ENCODE results near the gene ASCL2. TPM values are rescaled to one million over a fixed set of nuclear protein-coding genes. Genes with fewer than 3 reads are reported as not detected.

Gene ASCL2
- total RNA-seq, 3 donors from 2014 or later: 0.96 to 4.8 (median 3.3) TPM

DNA sequence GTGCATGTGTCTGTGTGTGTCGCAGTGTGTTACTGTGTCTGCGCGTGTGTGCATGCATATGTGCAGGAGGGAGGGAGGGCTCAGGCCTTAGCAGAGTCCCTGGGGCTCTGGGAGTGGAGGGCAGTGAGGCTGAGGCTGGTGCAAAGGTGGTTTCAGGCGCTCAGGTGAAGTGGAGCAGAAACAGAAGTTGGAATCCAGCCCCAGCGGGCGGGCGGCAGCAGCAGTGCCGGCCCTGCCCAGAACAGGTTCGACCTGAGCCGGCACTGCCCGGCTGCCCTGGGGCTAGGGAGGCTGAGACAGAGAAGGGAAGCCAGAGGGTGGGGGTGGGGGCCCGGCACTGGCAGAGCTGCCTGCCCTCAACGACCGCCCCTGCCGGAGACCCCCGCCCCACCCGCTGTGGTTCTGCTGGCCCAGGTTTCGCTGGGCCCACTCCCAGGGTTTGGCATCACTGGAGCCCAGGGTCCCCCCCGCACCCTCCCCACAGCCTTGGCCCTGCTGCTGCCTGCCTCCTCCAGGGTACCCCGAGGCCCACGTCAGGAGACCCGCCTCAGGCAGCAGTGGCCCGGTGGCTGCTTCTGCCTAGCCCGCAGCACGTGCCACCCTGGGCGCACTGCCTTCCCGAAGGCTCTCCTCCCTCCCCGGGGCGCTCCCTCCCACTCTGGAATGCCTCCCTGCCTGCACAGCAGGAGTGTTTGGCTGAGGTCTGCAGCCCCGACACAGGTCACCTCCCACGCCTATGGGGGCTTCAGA lies 13.3 kb downstream of the ASCL2 start:
- no peaks in the 10 kb centered on the region for H3K36me3 ChIP-seq
- intact Hi-C loops (cut with DNase I; ENCODE audit: low total_unique reads): no loop called here
- H3K4me1 ChIP-seq: peaks cover 0 to 4% of the 10 kb centered on the region in 2 donors
- H3K9me3 ChIP-seq: no peaks in the 10 kb centered on the region
- no peaks in the 10 kb centered on the region for H3K27me3 ChIP-seq
- peak; percentile 83 to 93 for DNase-seq (ENCODE audit: low spot score in 2 of 2)
- H3K4me3 ChIP-seq: peak overlapping the region in 2 of 3 donors; percentile 12 to 49
- no peak for TF ChIP-seq POLR2AphosphoS5 (IDR thresholded peaks at IDR 0.05)
- TF ChIP-seq, protein P1, sequence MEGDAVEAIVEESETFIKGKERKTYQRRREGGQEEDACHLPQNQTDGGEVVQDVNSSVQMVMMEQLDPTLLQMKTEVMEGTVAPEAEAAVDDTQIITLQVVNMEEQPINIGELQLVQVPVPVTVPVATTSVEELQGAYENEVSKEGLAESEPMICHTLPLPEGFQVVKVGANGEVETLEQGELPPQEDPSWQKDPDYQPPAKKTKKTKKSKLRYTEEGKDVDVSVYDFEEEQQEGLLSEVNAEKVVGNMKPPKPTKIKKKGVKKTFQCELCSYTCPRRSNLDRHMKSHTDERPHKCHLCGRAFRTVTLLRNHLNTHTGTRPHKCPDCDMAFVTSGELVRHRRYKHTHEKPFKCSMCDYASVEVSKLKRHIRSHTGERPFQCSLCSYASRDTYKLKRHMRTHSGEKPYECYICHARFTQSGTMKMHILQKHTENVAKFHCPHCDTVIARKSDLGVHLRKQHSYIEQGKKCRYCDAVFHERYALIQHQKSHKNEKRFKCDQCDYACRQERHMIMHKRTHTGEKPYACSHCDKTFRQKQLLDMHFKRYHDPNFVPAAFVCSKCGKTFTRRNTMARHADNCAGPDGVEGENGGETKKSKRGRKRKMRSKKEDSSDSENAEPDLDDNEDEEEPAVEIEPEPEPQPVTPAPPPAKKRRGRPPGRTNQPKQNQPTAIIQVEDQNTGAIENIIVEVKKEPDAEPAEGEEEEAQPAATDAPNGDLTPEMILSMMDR (IDR thresholded peaks at IDR 0.05): no peak
- TF ChIP-seq POLR2A (IDR thresholded peaks at IDR 0.05): no peak
- peak overlapping the region; percentile 73 to 89 for H3K27ac ChIP-seq

- DNase-seq (ENCODE audit: low spot score in 2 of 2): peak in 1 of 2 donors; percentile 46
- Histone ChIP-seq H3K36me3 (no peaks in the 10 kb centered on the region), H3K27ac (peak overlapping the region in 1 of 2 donors; percentile 12), H3K4me1 (peaks cover 0 to 4% of the 10 kb centered on the region in 2 donors), H3K9me3 (no peaks in the 10 kb centered on the region), H3K4me3 (no peak overlapping the region), H3K27me3 (no peaks in the 10 kb centered on the region)
- intact Hi-C loops (cut with DNase I; ENCODE audit: low total_unique reads): no loop called here
- TF ChIP-seq, protein P1 (IDR thresholded peaks at IDR 0.05): no peak
- no peak for TF ChIP-seq POLR2AphosphoS5 (IDR thresholded peaks at IDR 0.05)
- TF ChIP-seq POLR2A (IDR thresholded peaks at IDR 0.05): no peak
Observed at GRCh38 chr11:2256293-2256913, 14.0 kb downstream of the ASCL2 start.

- intact Hi-C loops (cut with DNase I; ENCODE audit: low total_unique reads): no loop called here
- no peak overlapping the region for H3K27ac ChIP-seq
- no peak overlapping the region for H3K4me3 ChIP-seq
- TF ChIP-seq POLR2AphosphoS5 (IDR thresholded peaks at IDR 0.05) (no peak), POLR2A (IDR thresholded peaks at IDR 0.05) (no peak)
- TF ChIP-seq, protein P1 (IDR thresholded peaks at IDR 0.05): no peak
- H3K36me3 ChIP-seq: no peaks in the 10 kb centered on the region
- peak in 1 of 2 donors; percentile 17 for DNase-seq (ENCODE audit: low spot score in 2 of 2)
- H3K4me1 ChIP-seq: no peaks in the 10 kb centered on the region
- H3K9me3 ChIP-seq: no peaks in the 10 kb centered on the region
- H3K27me3 ChIP-seq: no peaks in the 10 kb centered on the region
Observed at GRCh38 chr11:2252018-2252417, 18.4 kb downstream of the ASCL2 start.

DNA sequence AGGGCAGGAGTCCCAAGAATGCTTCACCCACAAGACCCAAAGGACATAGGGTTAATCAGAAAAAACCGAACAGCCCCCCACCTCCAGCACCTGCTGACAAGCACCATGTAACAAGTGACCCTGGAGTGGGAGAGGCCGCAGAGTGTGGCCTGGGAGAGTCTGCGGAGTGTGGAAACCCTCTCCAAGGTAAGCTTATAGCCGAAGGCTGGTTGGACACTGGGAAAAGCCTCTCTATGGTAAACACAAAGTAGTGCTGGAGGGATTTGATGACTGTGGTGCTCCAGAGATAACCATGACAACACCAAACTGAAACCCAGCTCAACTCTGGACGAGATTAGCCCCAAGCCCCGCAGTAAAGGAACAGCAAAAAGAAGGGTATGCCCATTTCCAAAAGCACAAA lies 19.2 kb downstream of the ASCL2 start:
- Histone ChIP-seq H3K36me3 (no peaks in the 10 kb centered on the region), H3K27me3 (no peaks in the 10 kb centered on the region), H3K4me1 (no peaks in the 10 kb centered on the region), H3K27ac (no peak overlapping the region), H3K9me3 (no peaks in the 10 kb centered on the region), H3K4me3 (no peak overlapping the region)
- DNase-seq (ENCODE audit: low spot score in 2 of 2): peak in 1 of 2 donors; percentile 25
- intact Hi-C loops (cut with DNase I; ENCODE audit: low total_unique reads): no loop called here
- TF ChIP-seq POLR2AphosphoS5 (IDR thresholded peaks at IDR 0.05): no peak

GRCh38 chr11:2250485-2250884 lies 19.9 kb downstream of the ASCL2 start:
- no peak for DNase-seq (ENCODE audit: low spot score in 2 of 2)
- Histone ChIP-seq H3K9me3 (no peaks in the 10 kb centered on the region), H3K27me3 (no peaks in the 10 kb centered on the region), H3K4me1 (no peaks in the 10 kb centered on the region), H3K4me3 (no peak overlapping the region), H3K27ac (no peak overlapping the region), H3K36me3 (no peaks in the 10 kb centered on the region)
- TF ChIP-seq POLR2AphosphoS5 (IDR thresholded peaks at IDR 0.05) (no peak), POLR2A (IDR thresholded peaks at IDR 0.05) (no peak)
- TF ChIP-seq, protein P1 (IDR thresholded peaks at IDR 0.05): no peak
- intact Hi-C loops (cut with DNase I; ENCODE audit: low total_unique reads): no loop called here
